ENCODE results near the gene GRN.

GRCh38 chr17:44378171-44378705, 33.1 kb downstream of the GRN start:
- TF ChIP-seq CTCF (IDR thresholded peaks at IDR 0.05) (no peak), POLR2A (IDR thresholded peaks at IDR 0.05) (no peak)
